GM12891 (cell line): Measurements from ENCODE around the gene USP7.

Experiments used
- PAX5 ChIP-seq: IDR thresholded peaks from 2 replicates; pipeline ENCODE4 v1.6.1; 2011; ENCODE audit warnings: low read length, moderate library complexity, mild to moderate bottlenecking; ENCODE audit not compliant: insufficient read depth, severe bottlenecking
- POLR2A ChIP-seq: IDR thresholded peaks from 2 replicates; pipeline ENCODE4 v1.6.1; 2011; ENCODE audit warnings: low read depth, low read length, control low read depth
- POLR2AphosphoS5 ChIP-seq: IDR thresholded peaks from 2 replicates; pipeline ENCODE4 v1.6.1; 2011; ENCODE audit warnings: low read depth, low read length, control low read depth
- POU2F2 ChIP-seq: IDR thresholded peaks from 2 replicates; pipeline ENCODE4 v1.6.1; 2011; ENCODE audit warnings: low read depth, mild to moderate bottlenecking, control low read depth, low read length, moderate library complexity
- SPI1 ChIP-seq: IDR thresholded peaks from 2 replicates; pipeline ENCODE4 v1.6.1; 2011; ENCODE audit warnings: low read depth, low read length, control low read depth
- TAF1 ChIP-seq: IDR thresholded peaks from 2 replicates; pipeline ENCODE4 v1.6.1; 2011; ENCODE audit warnings: low read depth, low read length, control low read depth

- TF ChIP-seq TAF1 (no peak), POLR2A (no peak), PAX5 (no peak), SPI1 (no peak), POLR2AphosphoS5 (no peak), POU2F2 (no peak)
Observed at GRCh38 chr16:8905795-8906591, 57.7 kb downstream of the USP7 start.
